Trophoblast cell (in vitro differentiated cells and primary cell): ENCODE data around the gene HNRNPR. TPM values are rescaled to one million over a fixed set of nuclear protein-coding genes. Genes with fewer than 3 reads are reported as not detected.

Experiments used
- DNase-seq, 2 donors: peaks; one replicate each; pipeline ENCODE4 v3.0.0-alpha.2; 2016
- H2AFZ ChIP-seq: 2 replicates; pipeline ENCODE4 v1.6.1; 2013; ENCODE audit warnings: low read length, moderate library complexity, mild to moderate bottlenecking; ENCODE audit not compliant: insufficient read depth, poor library complexity
- H2AK5ac ChIP-seq: 2 replicates; pipeline ENCODE4 v1.6.1; 2013; ENCODE audit warnings: mild to moderate bottlenecking, low read length
- H2BK120ac ChIP-seq: 2 replicates; pipeline ENCODE4 v1.6.1; 2013; ENCODE audit warnings: low read length, mild to moderate bottlenecking, moderate library complexity; ENCODE audit not compliant: insufficient read depth, poor library complexity
- H2BK12ac ChIP-seq: 2 replicates; pipeline ENCODE4 v1.6.1; 2013; ENCODE audit warnings: mild to moderate bottlenecking, low read length, moderate library complexity
- H2BK5ac ChIP-seq: 2 replicates; pipeline ENCODE4 v1.6.1; 2013; ENCODE audit warnings: low read length, low read depth, moderate library complexity, mild to moderate bottlenecking; ENCODE audit not compliant: poor library complexity
- H3K14ac ChIP-seq: 2 replicates; pipeline ENCODE4 v1.6.1; 2013; ENCODE audit warnings: mild to moderate bottlenecking, low read length
- H3K18ac ChIP-seq: 2 replicates; pipeline ENCODE4 v1.6.1; 2013; ENCODE audit warnings: mild to moderate bottlenecking, low read length
- H3K23ac ChIP-seq: 2 replicates; pipeline ENCODE4 v1.6.1; 2013; ENCODE audit warnings: low read length
- H3K27ac ChIP-seq: 2 replicates; pipeline ENCODE4 v1.5.1; 2013; ENCODE audit warnings: low read depth, mild to moderate bottlenecking, inconsistent platforms, low read length, moderate library complexity
- H3K27me3 ChIP-seq: 2 replicates; pipeline ENCODE4 v1.6.1; 2013; ENCODE audit warnings: inconsistent platforms, mild to moderate bottlenecking, low read length, moderate library complexity; ENCODE audit not compliant: insufficient read depth
- H3K36me3 ChIP-seq, 2 experiments: 1 replicate in 1 of 2; 2 replicates in 1 of 2; pipeline ENCODE4 v1.6.1; 2013; ENCODE audit warnings: low read length in 2 of 2, mild to moderate bottlenecking in 2 of 2, moderate library complexity in 1 of 2; ENCODE audit not compliant: insufficient read depth in 2 of 2, control insufficient read depth in 1 of 2
- H3K4ac ChIP-seq: 2 replicates; pipeline ENCODE4 v1.6.1; 2013; ENCODE audit warnings: low read depth, mild to moderate bottlenecking, low read length, moderate library complexity
- H3K4me1 ChIP-seq, 2 experiments: 1 replicate in 1 of 2; 2 replicates in 1 of 2; pipeline ENCODE4 v1.6.1; 2013; ENCODE audit warnings: low read length in 2 of 2, mild to moderate bottlenecking in 2 of 2, moderate library complexity in 1 of 2; ENCODE audit not compliant: insufficient read depth in 2 of 2, control insufficient read depth in 1 of 2
- H3K4me2 ChIP-seq: 2 replicates; pipeline ENCODE4 v1.6.1; 2013; ENCODE audit warnings: inconsistent platforms, mild to moderate bottlenecking, low read length, moderate library complexity
- H3K4me3 ChIP-seq: 2 replicates; pipeline ENCODE4 v1.5.1; 2013; ENCODE audit warnings: mild to moderate bottlenecking, low read depth, low read length, inconsistent platforms
- H3K79me1 ChIP-seq: one replicate; pipeline ENCODE4 v1.6.1; 2013; ENCODE audit warnings: low read length
- H3K79me2 ChIP-seq: 2 replicates; pipeline ENCODE4 v1.6.1; 2013; ENCODE audit warnings: low read length, mild to moderate bottlenecking; ENCODE audit not compliant: control insufficient read depth, insufficient read depth, poor library complexity
- H3K9ac ChIP-seq: 2 replicates; pipeline ENCODE4 v1.6.1; 2013; ENCODE audit warnings: mild to moderate bottlenecking, low read length
- H3K9me3 ChIP-seq: 2 replicates; pipeline ENCODE4 v1.6.1; 2013; ENCODE audit warnings: low read depth, mild to moderate bottlenecking, control low read depth, inconsistent platforms, low read length; ENCODE audit not compliant: insufficient read depth
- H4K12ac ChIP-seq: 2 replicates; pipeline ENCODE4 v1.6.1; 2013; ENCODE audit warnings: low read depth, mild to moderate bottlenecking, low read length, moderate library complexity
- H4K8ac ChIP-seq: 2 replicates; pipeline ENCODE4 v1.6.1; 2013; ENCODE audit warnings: low read depth, mild to moderate bottlenecking, low read length, moderate library complexity
- H4K91ac ChIP-seq: one replicate; pipeline ENCODE4 v1.6.1; 2013; ENCODE audit warnings: low read depth, mild to moderate bottlenecking, low read length, moderate library complexity
- WGBS: extraction: QIAGEN DNeasy Blood & Tissue Kit; methylation state at CpG from one replicate; pipeline ENCODE4 v1.1.7; 2013; ENCODE audit warnings: missing lambda C conversion rate; ENCODE audit not compliant: insufficient read length, insufficient coverage; ENCODE audit errors: extremely low coverage; 5-methylcytosine and 5-hydroxymethylcytosine counted together
- polyA plus RNA-seq: library from polyadenylated mRNA; stranded (reverse); fragments of 200-250 nt; gene quantifications from 2 replicates; pipeline ENCODE4 v1.2.3, GENCODE V29; 2013

The HNRNPR gene
- polyA plus RNA-seq: 169 and 175 TPM in 2 replicates

DNA sequence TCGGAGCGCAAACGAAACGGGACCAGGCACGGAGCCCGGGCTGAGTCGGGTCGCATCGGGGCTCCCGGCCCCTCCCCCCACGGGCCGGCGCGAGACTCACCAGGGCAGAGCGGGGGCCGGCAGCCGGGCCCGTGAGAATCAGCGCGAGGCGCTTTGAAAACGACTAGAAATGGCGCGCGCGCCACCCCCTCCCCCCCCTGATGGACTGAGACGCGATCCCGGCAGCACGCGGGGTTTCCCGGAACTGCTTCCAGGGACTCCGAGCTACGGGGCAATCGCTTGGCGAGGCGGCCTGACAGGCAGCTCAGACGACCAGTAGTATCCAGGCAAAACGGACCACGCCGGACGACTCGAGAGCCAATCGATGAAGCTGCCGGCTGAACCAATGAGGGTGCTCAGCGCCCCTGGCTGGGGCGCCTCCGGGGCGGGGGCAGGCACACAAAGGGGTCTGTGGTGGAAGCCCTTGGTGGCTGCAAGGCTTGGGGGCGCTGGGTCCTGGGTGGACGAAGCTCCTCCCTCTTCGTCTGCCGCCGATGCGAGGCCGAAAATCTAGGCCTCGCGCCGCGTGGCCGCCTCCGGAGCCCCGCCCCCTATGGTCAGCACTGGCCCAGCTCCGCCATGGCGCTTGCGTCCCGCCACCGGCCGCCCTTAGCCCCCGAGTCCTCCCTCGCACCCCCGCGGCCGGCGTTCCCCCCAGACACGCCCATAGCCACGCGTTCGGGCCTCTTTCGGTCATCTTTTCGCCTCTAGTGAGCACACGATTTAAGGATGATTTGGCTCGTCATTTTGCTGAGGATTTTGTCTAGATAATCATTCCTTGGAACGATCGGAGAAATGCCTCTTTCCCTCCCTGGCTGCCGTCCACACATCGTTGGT lies at the start of gene HNRNPR:
Gene HNRNPR (minus strand): TSS at position 174 of the 876 bp plus-strand sequence. CDS start 3,276 bp downstream, outside the sequence.
- DNase-seq: peak; percentile 100
- Histone ChIP-seq H3K23ac (no peak within 1 kb of the TSS), H3K4me2 (peak within 1 kb of the TSS; percentile 84), H3K27ac (peak within 1 kb of the TSS; percentile 96), H2BK5ac (peak within 1 kb of the TSS; percentile 99), H3K4me1 (no peaks in the 10 kb centered on the region), H4K91ac (peak within 1 kb of the TSS; percentile 99), H3K9ac (peak within 1 kb of the TSS; percentile 91), H3K14ac (peak within 1 kb of the TSS; percentile 100), H3K36me3 (no peaks in the 10 kb centered on the region), H2AFZ (peak within 1 kb of the TSS; percentile 83), H2AK5ac (peak within 1 kb of the TSS; percentile 96), H3K4ac (peak within 1 kb of the TSS; percentile 99), H3K9me3 (no peaks in the 10 kb centered on the region), H2BK12ac (no peak within 1 kb of the TSS), H2BK120ac (peak within 1 kb of the TSS; percentile 97), H4K8ac (peak within 1 kb of the TSS; percentile 98), H4K12ac (peak within 1 kb of the TSS; percentile 96), H3K18ac (peak within 1 kb of the TSS; percentile 98), H3K4me3 (peak within 1 kb of the TSS; percentile 88), H3K79me2 (peaks cover 15% of the 10 kb centered on the region), H3K79me1 (peaks cover 15% of the 10 kb centered on the region), H3K27me3 (no peaks in the 10 kb centered on the region)
- WGBS: no CpG with 5 or more reads among the region's 87 CpGs

- Histone ChIP-seq H3K79me1 (no peaks in the 10 kb centered on the region), H3K9ac (no peak overlapping the region), H3K18ac (no peak overlapping the region), H2AFZ (no peak overlapping the region), H3K4me1 (peaks cover 3 to 4% of the 10 kb centered on the region in 2 experiments), H4K8ac (no peak overlapping the region), H3K4ac (no peak overlapping the region), H3K27me3 (no peaks in the 10 kb centered on the region), H3K4me2 (no peak overlapping the region), H3K4me3 (no peak overlapping the region), H3K9me3 (peaks cover 8% of the 10 kb centered on the region), H2BK120ac (no peak overlapping the region), H4K12ac (no peak overlapping the region), H3K14ac (no peak overlapping the region), H3K27ac (no peak overlapping the region), H2BK5ac (no peak overlapping the region), H3K79me2 (no peaks in the 10 kb centered on the region), H2AK5ac (no peak overlapping the region), H4K91ac (no peak overlapping the region), H3K23ac (no peak overlapping the region), H2BK12ac (no peak overlapping the region), H3K36me3 (no peaks in the 10 kb centered on the region)
- WGBS: no CpG with 5 or more reads among the region's 15 CpGs
- no peak for DNase-seq
Observed at GRCh38 chr1:23393706-23394105, 49.6 kb upstream of the HNRNPR start.

- Histone ChIP-seq H4K91ac (no peak overlapping the region), H3K79me2 (no peaks in the 10 kb centered on the region), H3K79me1 (no peaks in the 10 kb centered on the region), H4K8ac (no peak overlapping the region), H3K27me3 (no peaks in the 10 kb centered on the region), H3K4me1 (peaks cover 3 to 4% of the 10 kb centered on the region in 2 experiments), H3K4me2 (no peak overlapping the region), H2BK12ac (no peak overlapping the region), H2AFZ (no peak overlapping the region), H4K12ac (no peak overlapping the region), H3K14ac (no peak overlapping the region), H2BK120ac (no peak overlapping the region), H3K27ac (no peak overlapping the region), H3K4me3 (peak overlapping the region; percentile 63), H3K4ac (no peak overlapping the region), H3K36me3 (no peaks in the 10 kb centered on the region), H3K23ac (peak overlapping the region; percentile 55), H3K18ac (no peak overlapping the region), H2BK5ac (no peak overlapping the region), H2AK5ac (no peak overlapping the region), H3K9ac (no peak overlapping the region), H3K9me3 (peaks cover 9% of the 10 kb centered on the region)
- WGBS: 100% methylated on average over 1 of the region's 2 CpGs
- no peak for DNase-seq
Observed at GRCh38 chr1:23392125-23392855, 48.2 kb upstream of the HNRNPR start.

DNA sequence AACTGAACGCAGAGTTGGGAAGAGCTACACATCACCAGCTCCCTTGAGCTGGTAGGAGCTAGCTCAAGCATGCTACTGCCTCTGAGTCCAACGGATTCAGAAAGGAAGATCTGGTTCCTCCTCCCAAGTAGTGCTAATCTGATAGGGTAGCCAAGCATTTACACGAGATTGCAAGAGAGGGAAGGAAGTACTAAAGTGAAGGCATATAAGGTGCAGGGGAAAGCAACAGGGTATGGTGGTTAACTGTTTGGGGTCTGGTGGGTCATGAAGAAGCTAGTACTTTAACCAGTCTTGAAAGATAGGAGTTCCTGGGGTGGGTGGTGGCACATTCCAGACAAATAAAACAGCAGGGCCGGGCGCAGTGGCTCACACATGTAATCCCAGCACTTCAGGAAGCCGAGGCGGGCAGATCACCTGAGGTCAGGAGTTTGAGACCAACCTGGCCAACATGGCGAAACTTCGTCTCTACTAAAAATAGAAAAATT lies 45.8 kb upstream of the HNRNPR start:
- Histone ChIP-seq H3K4me3 (no peak overlapping the region), H3K27ac (no peak overlapping the region), H2AK5ac (no peak overlapping the region), H4K12ac (no peak overlapping the region), H3K18ac (no peak overlapping the region), H3K79me2 (no peaks in the 10 kb centered on the region), H3K23ac (no peak overlapping the region), H3K36me3 (no peaks in the 10 kb centered on the region), H4K8ac (no peak overlapping the region), H3K27me3 (no peaks in the 10 kb centered on the region), H3K4me2 (no peak overlapping the region), H3K9ac (no peak overlapping the region), H2BK5ac (no peak overlapping the region), H2AFZ (no peak overlapping the region), H2BK120ac (no peak overlapping the region), H3K79me1 (peaks cover 6% of the 10 kb centered on the region), H3K9me3 (peaks cover 9% of the 10 kb centered on the region), H3K4me1 (peaks cover 13 to 15% of the 10 kb centered on the region in 2 experiments), H3K14ac (no peak overlapping the region), H3K4ac (no peak overlapping the region), H2BK12ac (no peak overlapping the region), H4K91ac (no peak overlapping the region)
- peak; percentile 82 to 87 for DNase-seq
- no CpG with 5 or more reads among the region's 9 CpGs for WGBS
